Stimulated activated CD4-positive, alpha-beta T cell treated with anti-CD3 and anti-CD28 coated beads, Interleukin-4, amount 100 ng/mL, for 48 hours (primary cell): ENCODE results near the gene UNC5CL.
"Not testable (repeated sequence)": the region's sequence is repeated elsewhere in the genome, so short reads cannot be mapped to it uniquely, and the experiment has no call there.

Experiments used
- DNase-seq, 2 donors: peaks; one replicate each; pipeline ENCODE4 v3.0.0-alpha.2; 2020; ENCODE audit warnings: low read depth in 2 of 2

The UNC5CL gene

GRCh38 chr6:41008011-41008410 lies 31.0 kb downstream of the UNC5CL start:
- DNase-seq: no peak

- DNase-seq: not testable (repeated sequence)
Measured at GRCh38 chr6:41006980-41007379, 32.0 kb downstream of the UNC5CL start.

- peak; percentile 24 to 44 for DNase-seq
Measured at GRCh38 chr6:41006217-41006616, 32.8 kb downstream of the UNC5CL start.

DNA sequence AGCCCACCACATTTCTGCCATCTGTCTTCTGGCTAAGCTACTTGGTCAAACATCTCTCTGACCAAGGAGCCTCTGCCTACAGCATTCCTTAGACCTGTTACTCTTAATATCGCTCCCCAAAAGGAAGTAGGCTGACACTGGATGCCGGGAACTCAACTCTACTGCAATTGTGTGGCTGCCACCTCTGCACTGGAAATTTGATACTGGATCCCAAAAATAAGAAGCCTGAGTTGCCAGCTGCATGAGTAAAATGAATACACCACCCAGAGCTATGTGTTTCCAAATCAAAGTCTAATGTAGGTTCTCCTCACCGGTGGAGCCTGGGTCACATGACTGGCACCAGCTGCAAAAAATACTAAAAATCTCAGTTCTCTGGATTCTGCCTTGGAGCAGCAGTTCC lies 36.9 kb downstream of the UNC5CL start:
- no peak for DNase-seq

DNA sequence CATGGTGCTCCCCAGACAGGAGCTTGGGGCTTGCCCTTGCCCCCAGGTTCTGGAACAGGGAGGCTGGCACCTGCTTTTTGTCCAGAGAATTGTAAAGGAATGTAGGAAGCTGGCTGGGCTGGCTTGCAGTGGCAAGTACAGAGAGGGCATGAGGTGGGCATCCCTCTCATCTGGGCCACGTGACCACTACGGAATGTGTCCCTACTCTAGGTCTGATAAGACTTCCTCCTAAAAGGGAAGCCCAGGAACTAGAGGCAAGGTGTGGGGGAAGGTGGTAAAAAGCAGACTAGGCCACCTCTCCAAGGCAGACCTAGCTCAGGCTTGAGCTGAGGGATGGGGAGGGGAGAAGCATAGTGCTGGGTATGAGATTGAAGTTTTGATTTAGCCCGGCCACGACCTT lies 38.8 kb downstream of the UNC5CL start:
- no peak for DNase-seq

GRCh38 chr6:40999569-40999968 lies 39.5 kb downstream of the UNC5CL start:
- no peak for DNase-seq

GRCh38 chr6:40998661-40999060 lies 40.4 kb downstream of the UNC5CL start:
- DNase-seq: no peak

DNA sequence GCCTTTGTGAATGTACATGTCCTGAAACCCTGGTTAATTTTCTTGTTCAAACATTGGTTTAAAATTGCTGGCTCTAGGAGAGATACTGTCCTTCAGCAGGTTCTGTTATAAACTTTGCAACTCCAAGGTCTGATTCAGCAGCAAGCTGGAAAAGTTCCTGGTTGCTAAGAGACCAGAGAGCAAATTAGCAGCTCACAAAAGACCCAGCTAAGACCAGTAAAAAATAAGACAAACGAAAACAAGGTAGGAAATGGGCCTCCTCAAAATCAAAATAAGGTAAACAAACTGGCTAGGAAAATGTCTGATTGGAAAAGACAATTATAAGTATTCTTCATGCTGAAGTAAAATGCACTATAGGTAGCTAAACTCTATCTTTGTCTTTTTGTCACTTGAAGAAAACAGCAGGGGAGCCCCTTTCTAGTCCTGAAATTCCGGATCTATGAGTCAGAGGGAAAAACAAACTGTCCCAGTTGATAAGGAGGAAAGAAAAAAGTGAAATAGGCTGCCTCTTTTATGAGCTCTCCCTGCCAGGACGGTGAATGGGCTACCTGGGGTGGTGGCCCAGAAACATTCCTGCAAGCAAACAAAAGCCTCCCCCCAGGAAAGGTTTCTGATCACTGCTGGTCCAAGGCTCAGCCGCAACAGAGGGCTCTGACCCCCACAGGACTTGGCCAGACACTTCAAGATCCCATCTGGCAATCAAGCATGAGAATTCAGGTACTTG lies 41.6 kb downstream of the UNC5CL start:
- DNase-seq: no peak

DNA sequence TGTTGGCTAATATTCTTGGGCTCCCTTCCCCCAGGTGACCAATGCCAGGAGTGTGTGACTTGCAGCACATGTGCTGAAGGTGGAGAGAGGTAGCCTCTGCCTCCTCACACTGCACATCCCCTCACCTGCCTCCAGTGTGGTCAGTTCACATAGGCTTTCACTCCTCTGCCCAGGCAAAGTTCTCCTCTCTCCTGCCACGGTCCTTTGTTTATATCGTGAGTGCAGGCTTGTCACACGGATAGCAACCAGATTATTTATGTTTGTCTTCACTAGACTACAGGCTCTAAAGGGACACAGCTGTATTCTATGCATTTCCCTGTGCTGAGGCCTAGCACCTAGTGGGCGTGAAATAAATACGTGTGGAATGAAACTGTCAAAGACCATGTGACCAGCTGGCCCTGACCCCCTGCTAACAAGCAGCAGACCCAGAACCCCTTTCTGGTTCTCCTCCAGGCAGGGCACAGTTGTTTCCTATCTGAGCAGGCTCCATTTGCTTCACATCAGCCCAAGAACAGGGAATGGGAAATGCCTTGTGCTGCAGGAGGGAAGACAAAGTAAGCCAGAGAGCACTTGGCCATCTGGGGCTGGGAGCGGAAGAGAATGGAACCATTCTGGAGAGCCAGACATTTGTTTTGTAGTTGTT lies 42.3 kb downstream of the UNC5CL start:
- DNase-seq: no peak

- DNase-seq: no peak
Measured at GRCh38 chr6:40992746-40993145, 46.3 kb downstream of the UNC5CL start.

GRCh38 chr6:40990301-40990700 lies 48.7 kb downstream of the UNC5CL start:
- DNase-seq: no peak

DNA sequence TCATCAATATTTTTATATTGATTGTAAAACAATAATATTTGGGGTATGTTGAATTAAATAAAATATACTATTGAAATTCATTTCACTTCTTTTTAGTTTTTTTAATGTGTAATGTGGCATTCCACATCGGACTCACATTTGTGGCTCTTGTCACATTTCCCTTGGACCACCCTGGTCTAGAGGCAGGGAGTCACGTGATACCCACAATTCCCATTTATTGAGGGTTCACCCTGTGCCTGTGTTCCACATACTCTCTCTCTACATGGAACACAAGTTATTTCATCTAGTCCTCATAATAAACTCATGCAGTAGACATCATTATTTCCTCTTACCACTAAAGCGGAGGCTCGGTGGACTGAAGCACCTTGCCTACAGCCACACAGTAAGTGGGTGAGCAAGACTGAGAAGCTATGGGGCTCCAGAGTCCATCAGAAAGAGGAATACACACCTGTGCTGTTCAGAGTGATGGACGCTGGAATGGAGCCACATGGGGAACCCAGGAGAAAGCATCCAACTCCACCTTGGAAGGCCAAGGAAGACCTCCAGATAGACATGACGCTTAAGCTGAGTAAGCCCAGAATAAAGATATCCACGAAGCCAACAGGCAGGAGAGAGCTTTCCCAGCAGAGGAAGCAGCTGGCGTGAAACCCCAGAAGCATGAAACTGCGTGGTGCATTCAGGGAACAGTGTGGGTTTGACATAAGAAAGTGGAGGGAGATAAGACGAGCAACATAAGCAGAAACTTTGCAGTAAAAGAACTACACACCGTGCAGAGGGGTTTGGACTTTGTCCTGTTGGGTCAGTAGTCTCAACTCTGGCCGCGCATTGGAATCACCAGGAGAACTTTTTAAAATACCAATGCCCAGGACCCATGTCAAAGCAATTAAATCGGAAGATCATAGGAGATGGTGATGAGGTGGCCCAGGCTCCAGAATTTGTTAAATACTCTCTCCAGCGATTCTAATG lies 49.5 kb downstream of the UNC5CL start:
- DNase-seq: no peak

DNA sequence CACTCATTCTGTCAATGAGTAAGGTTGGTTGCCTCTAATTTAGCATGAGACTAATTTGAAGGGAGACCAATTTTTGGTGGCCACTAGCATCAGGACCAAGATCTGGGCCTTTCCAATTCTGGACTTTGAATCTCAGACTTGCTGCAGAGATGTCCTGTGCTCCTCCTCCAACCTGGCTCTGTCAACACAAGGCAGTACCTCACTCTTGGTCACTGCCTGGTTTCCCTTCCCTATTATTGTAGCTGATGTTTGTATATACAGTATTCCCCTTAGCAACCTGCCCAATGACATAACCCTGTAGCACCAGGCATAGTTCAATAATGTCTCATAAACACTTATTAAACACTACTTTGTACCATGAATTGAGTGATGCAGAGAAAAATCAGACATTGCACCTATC lies 50.4 kb downstream of the UNC5CL start:
- no peak for DNase-seq

DNA sequence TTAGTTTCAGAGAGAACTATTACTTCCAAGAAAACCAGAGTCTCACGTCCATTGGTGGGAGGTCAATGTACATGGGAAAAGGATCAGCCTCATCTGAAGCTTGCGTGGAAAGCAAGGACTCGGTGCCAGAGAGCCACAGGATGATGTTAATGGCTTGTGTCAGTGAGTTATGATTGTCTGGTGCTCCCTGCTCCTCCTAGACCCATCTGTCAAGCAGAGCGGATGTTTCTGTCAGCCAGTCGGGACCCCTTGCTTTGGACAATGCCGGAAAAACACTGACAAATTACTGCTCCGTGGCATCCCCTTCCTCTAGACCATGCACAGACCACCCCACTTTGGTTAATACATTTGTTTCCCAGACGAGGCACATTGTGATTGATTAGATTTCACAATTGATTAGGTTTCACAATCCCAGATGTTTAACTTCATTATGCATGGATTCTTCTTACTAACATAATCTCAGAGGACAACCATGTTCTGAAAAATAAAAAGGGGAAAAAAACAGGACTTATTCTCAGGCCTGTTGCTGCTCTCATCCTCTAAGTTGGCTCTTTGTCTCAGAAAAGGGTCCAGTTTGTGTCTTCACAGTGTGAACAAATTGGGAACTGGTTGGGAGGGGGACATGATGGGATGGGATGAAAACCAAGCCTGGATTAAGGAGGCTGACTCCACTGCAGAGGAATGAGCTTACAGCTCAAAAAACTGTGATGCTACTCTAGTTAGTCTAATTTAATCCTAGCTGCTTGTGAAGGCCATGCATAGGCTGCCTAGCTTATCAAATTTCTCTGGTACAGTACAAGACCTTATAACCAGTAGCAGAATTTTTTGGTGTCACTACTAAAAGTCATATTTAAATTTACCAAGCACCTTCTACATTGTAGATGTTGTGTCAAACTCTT lies 51.9 kb downstream of the UNC5CL start:
- DNase-seq: no peak

GRCh38 chr6:40986364-40986763 lies 52.7 kb downstream of the UNC5CL start:
- DNase-seq: no peak

GRCh38 chr6:40983752-40984151 lies 55.3 kb downstream of the UNC5CL start:
- no peak for DNase-seq

- DNase-seq: no peak
Measured at GRCh38 chr6:40982917-40983316, 56.1 kb downstream of the UNC5CL start.

DNA sequence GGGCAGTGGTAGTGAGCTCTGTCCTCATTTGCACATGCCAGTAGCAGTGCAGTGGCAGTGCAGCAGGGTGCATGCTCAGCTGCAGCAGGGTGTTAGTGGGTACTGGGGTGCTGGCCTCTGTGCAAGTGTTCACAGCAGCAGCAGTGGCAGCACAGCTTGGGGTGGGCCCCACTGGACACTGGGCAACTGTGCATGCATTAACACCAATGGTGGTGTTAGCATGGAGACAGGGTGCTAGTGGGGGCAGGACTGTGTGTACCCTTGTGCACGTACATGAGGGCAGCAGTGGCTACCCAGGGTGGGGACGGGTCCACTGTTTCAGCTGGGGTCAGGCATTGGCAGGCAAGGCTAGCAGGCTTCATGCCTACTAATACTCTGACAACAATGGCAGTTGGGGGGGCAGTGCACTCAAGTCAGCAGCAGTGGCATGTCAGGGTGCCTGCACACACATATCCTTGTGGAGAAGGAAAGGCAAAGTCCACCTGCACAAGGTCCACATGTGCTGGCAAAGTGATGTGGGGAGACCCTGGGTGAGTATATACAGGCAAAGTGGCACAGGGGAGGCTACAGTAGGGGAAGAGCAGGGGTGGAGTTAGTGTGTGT lies 60.2 kb downstream of the UNC5CL start:
- DNase-seq: no peak

DNA sequence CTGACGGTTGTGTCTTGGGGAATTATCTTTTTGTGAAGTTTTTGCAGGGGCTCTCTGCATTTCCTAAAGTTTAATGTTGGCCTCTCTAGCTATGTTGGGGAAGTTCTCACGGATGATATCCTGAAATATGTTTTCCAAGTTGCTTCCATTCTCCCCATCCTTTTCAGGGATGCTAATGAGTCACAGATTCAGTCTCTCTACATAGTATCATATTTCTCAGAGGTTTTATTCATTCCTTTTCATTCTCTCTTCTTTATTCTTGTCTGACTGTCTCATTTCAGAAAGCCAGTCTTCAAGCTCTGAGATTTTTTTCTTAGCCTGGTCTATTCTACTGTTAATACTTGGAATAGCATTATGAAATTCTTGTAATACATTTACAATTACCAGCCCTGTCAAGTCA lies 61.3 kb downstream of the UNC5CL start:
- DNase-seq: no peak

DNA sequence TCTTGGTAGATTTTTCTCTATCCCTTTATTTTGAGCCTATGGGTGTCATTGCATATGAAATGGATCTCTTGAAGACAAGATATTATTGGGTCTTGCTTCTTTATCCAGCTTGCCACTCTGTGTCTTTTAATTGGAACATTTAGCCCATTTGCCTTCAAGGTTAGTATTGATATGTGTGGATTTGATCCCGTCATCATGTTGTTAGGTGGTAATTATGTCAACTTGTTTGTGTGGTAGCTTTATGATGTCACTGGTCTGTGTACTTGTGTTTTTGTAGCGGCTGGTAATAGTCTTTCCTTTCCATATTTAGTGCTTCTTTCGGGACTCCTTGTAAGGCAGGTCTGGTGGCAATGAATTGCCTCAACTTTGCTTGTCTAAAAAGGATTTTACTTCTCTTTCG lies 61.9 kb downstream of the UNC5CL start:
- DNase-seq: no peak
